DND-41 (cell line): ENCODE data around the gene MACROD2.

Experiments
- ATAC-seq: fragments of 200-7000 bp; cut with Tn5 transposase; 3 replicates; pipeline ENCODE4 v1.9.1; 2021; ENCODE audit warnings: low read depth; ENCODE audit not compliant: insufficient read depth
- DNase-seq: peaks from one replicate; pipeline ENCODE4 v3.0.0-alpha.2; 2020
- H2AFZ ChIP-seq: 2 replicates; pipeline ENCODE4 v1.6.0; 2012; ENCODE audit warnings: low read depth, low read length
- H3K27ac ChIP-seq: 2 replicates; pipeline ENCODE4 v1.5.1; 2012; ENCODE audit warnings: low read length, inconsistent platforms
- H3K27me3 ChIP-seq: fragments of 200-600 bp; sonication (generic); 2 replicates; pipeline ENCODE4 v1.6.0; 2012; ENCODE audit warnings: low read length, mild to moderate bottlenecking, inconsistent platforms; ENCODE audit not compliant: insufficient read depth, poor library complexity
- H3K36me3 ChIP-seq: 2 replicates; pipeline ENCODE4 v1.5.1; 2012; ENCODE audit warnings: low read length, inconsistent platforms; ENCODE audit not compliant: insufficient read depth
- H3K4me1 ChIP-seq: 2 replicates; pipeline ENCODE4 v1.5.1; 2012; ENCODE audit warnings: mild to moderate bottlenecking, low read length; ENCODE audit not compliant: insufficient read depth
- H3K4me2 ChIP-seq: 2 replicates; pipeline ENCODE4 v1.6.0; 2012; ENCODE audit warnings: mild to moderate bottlenecking, moderate library complexity, low read length, inconsistent platforms; ENCODE audit not compliant: insufficient read depth
- H3K4me3 ChIP-seq, 2 experiments: fragments of 200-600 bp in 1 of 2; shearing (Covaris generic) in 1 of 2; 2 replicates each; pipeline ENCODE4 v1.5.1; 2012 to 2016; ENCODE audit warnings: inconsistent platforms in 2 of 2, low read length in 2 of 2, mild to moderate bottlenecking in 2 of 2, low read depth in 1 of 2, moderate library complexity in 1 of 2
- H3K79me2 ChIP-seq: 2 replicates; pipeline ENCODE4 v1.6.0; 2012; ENCODE audit warnings: low read length, inconsistent platforms; ENCODE audit not compliant: insufficient read depth
- H3K9ac ChIP-seq: 2 replicates; pipeline ENCODE4 v1.6.0; 2012; ENCODE audit warnings: low read depth, mild to moderate bottlenecking, inconsistent platforms, low read length, moderate library complexity
- H3K9me3 ChIP-seq: 2 replicates; pipeline ENCODE4 v1.5.1; 2012; ENCODE audit warnings: low read length, moderate library complexity, mild to moderate bottlenecking, inconsistent platforms; ENCODE audit not compliant: insufficient read depth, severe bottlenecking
- H4K20me1 ChIP-seq: 2 replicates; pipeline ENCODE4 v1.6.0; 2012; ENCODE audit warnings: low read length; ENCODE audit not compliant: insufficient read depth
- EZH2 ChIP-seq: IDR thresholded peaks from 3 replicates; pipeline ENCODE4 v1.6.1; 2012; ENCODE audit warnings: borderline replicate concordance, low read depth, mild to moderate bottlenecking, moderate library complexity, low read length, inconsistent platforms; ENCODE audit not compliant: severe bottlenecking
- TF ChIP-seq, protein P1 (sequence below): IDR thresholded peaks from 2 replicates; pipeline ENCODE4 v1.5.1; 2012; ENCODE audit warnings: borderline replicate concordance, low read length, moderate library complexity, mild to moderate bottlenecking; ENCODE audit not compliant: poor library complexity, severe bottlenecking; ENCODE audit errors: extremely low read depth

MACROD2 gene

DNA sequence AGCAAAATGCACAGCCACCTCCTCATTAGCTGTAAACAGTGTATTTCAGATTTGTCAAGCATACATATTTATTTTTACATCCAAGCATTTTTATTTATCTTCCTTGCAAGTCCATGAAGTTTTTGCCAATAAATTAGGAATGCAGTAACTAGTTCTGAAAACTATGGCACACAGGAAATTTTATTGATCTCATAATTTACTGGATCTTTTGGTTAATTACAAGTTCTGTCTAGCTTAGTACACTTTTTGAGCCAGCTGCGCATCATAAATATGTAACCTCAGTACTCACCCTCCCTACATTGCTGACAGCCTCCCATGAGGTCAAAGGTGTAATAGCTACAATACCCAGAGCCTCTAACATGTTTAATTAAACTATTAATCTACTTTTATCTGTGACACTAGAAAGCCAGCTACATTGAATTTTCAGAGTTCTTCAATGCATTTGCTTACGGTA, 1679.8 kb downstream of the MACROD2 start:
- no peak overlapping the region for H3K27ac ChIP-seq
- H2AFZ ChIP-seq = no peak overlapping the region
- H3K4me2 ChIP-seq = no peak overlapping the region
- H3K4me3 ChIP-seq = no peak overlapping the region
- H3K9me3 ChIP-seq = no peaks in the 10 kb centered on the region
- H3K27me3 ChIP-seq = no peaks in the 10 kb centered on the region
- H3K4me1 ChIP-seq = no peaks in the 10 kb centered on the region
- no peaks in the 10 kb centered on the region for H4K20me1 ChIP-seq
- TF ChIP-seq EZH2 = no peak
- TF ChIP-seq, protein P1, sequence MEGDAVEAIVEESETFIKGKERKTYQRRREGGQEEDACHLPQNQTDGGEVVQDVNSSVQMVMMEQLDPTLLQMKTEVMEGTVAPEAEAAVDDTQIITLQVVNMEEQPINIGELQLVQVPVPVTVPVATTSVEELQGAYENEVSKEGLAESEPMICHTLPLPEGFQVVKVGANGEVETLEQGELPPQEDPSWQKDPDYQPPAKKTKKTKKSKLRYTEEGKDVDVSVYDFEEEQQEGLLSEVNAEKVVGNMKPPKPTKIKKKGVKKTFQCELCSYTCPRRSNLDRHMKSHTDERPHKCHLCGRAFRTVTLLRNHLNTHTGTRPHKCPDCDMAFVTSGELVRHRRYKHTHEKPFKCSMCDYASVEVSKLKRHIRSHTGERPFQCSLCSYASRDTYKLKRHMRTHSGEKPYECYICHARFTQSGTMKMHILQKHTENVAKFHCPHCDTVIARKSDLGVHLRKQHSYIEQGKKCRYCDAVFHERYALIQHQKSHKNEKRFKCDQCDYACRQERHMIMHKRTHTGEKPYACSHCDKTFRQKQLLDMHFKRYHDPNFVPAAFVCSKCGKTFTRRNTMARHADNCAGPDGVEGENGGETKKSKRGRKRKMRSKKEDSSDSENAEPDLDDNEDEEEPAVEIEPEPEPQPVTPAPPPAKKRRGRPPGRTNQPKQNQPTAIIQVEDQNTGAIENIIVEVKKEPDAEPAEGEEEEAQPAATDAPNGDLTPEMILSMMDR = no peak
- ATAC-seq = no peak
- H3K9ac ChIP-seq = no peak overlapping the region
- H3K79me2 ChIP-seq = no peaks in the 10 kb centered on the region
- no peak for DNase-seq
- no peaks in the 10 kb centered on the region for H3K36me3 ChIP-seq

DNA sequence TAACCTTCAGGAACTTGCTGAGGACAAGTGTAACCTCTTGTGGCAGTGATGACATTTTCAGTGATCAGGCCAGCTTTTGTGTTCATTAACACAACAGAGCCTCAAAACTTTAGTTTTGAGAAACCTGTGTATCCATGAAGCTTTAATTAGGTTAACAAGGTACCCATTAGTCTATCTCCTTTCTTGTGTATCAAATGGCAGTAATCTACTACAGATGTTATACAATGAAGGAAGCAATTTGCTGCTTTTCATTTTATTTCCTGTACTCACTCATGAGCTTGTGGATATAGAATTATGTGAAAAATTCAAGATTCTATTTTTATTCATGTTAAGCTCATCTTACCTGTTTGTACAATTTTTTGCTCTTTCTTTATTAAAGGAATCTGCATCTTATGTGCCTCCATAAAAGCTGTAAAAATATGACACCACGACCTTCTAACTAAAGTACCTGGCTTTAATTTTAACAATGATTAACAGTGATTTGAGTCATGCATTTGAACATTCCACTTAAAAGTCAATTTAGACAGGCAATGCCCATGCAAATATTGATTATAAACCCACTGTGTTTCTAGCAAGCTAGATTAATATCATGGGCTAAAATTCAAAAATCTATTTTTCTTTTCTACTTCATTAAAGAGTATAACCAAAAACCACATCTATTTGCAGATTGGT, 1680.6 kb downstream of the MACROD2 start:
- ATAC-seq = no peak
- TF ChIP-seq EZH2 = no peak
- TF ChIP-seq, protein P1 = no peak
- Histone ChIP-seq H3K4me2 (no peak overlapping the region), H3K27me3 (no peaks in the 10 kb centered on the region), H3K27ac (no peak overlapping the region), H3K79me2 (no peaks in the 10 kb centered on the region), H3K4me1 (no peaks in the 10 kb centered on the region), H4K20me1 (no peaks in the 10 kb centered on the region), H3K36me3 (no peaks in the 10 kb centered on the region), H3K9ac (no peak overlapping the region), H3K9me3 (no peaks in the 10 kb centered on the region), H2AFZ (no peak overlapping the region), H3K4me3 (no peak overlapping the region)
- no peak for DNase-seq

DNA sequence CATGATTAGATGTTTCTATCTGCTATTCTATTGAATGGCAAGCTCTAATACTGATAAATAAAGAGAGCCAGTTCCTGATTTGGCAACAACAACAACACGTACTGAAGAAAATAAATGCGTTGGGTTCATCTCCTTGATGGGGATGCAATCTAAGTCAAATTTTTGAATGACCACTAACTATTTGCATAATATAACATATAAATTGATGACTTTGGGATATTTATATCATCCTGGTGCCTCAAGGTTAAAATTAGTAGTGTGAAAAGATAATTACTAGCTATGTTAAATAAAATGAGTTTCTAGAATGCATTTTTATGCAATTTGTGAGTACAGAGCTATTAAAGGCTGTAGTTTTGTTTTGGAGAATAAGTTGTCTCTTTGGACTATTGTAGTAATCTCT, 1681.5 kb downstream of the MACROD2 start:
- Histone ChIP-seq H3K79me2 (no peaks in the 10 kb centered on the region), H3K4me3 (no peak overlapping the region), H3K36me3 (no peaks in the 10 kb centered on the region), H3K4me2 (no peak overlapping the region), H3K27ac (no peak overlapping the region), H2AFZ (no peak overlapping the region), H3K27me3 (no peaks in the 10 kb centered on the region), H4K20me1 (no peaks in the 10 kb centered on the region), H3K9ac (no peak overlapping the region), H3K4me1 (no peaks in the 10 kb centered on the region), H3K9me3 (no peaks in the 10 kb centered on the region)
- DNase-seq (no peak), ATAC-seq (no peak)
- no peak for TF ChIP-seq EZH2
- TF ChIP-seq, protein P1 = no peak
